Right ventricle myocardium superior (tissue), 1 donor: Measurements from ENCODE around the gene PACSIN2. TPM values are rescaled to one million over a fixed set of nuclear protein-coding genes. Genes with fewer than 3 reads are reported as not detected.

Experiments
- ATAC-seq: fragments of 200-7000 bp; cut with Tn5 transposase; one replicate; pipeline ENCODE4 v1.9.1; 2020; ENCODE audit warnings: mild to moderate bottlenecking; ENCODE audit not compliant: poor library complexity
- DNase-seq: peaks from one replicate; pipeline ENCODE4 v3.0.0-alpha.2; 2020
- intact Hi-C: fragments of 100-400 bp; cut with DNase I; formaldehyde crosslinking; loops from one replicate; pipeline ENCODE4 v1.11.2; 2022
- total RNA-seq: library from RNA; stranded (reverse); fragmentation: NEBNext Ultra II Directional; extraction: Animal tissue kit (Norgen Biotek cat#: 25700); gene quantifications from one replicate; pipeline ENCODE4 v1.2.1, GENCODE V29; 2021
- donor health status: DM: no; HTN: yes; CAD: no; lungs with severe emphysema.

PACSIN2 gene
- total RNA-seq, 1 donor from 2014 or later, result 60.2 TPM

DNA sequence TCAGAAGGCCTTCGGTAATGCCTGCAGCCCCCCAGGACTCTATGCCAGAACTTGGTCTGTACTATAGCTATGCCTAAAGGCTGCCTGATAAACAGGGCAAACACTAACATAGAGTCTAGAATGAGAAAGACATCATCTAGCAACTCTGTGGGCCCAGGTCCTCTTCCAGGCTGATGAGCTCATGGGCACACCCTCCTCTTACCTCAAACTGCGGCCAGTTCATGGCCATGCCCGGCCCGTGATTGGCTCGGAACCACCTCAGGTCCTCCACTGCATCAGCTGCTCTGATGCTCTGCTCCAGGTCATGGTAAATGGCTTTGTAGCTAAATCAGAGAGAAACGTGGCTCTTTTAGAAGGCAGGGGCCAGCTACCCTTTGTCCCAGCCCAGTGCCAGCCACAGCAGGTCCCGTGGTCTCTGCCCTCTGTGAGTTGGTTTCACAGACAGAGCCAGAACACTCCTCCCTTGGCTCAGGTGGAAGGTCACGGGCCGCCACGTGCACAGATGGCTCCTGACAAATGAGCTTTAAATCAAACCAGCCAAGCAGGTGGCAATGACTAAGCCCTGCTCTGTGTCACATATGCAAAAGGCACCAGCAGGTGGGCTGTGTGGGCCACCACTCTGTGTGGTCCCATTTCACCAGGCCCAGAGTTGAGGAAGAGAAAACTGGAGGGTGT, 132.8 kb downstream of the PACSIN2 start:
- peak; percentile 55 for DNase-seq
- intact Hi-C loops, result no loop called here
- peak; percentile 48 for ATAC-seq

- no peak for ATAC-seq
- no peak for DNase-seq
- intact Hi-C loops, result no loop called here
Measured at GRCh38 chr22:42881298-42881697, 133.7 kb downstream of the PACSIN2 start.

GRCh38 chr22:42880815-42881214, 134.1 kb downstream of the PACSIN2 start:
- DNase-seq (no peak), ATAC-seq (no peak)
- intact Hi-C loops, result no loop called here

DNA sequence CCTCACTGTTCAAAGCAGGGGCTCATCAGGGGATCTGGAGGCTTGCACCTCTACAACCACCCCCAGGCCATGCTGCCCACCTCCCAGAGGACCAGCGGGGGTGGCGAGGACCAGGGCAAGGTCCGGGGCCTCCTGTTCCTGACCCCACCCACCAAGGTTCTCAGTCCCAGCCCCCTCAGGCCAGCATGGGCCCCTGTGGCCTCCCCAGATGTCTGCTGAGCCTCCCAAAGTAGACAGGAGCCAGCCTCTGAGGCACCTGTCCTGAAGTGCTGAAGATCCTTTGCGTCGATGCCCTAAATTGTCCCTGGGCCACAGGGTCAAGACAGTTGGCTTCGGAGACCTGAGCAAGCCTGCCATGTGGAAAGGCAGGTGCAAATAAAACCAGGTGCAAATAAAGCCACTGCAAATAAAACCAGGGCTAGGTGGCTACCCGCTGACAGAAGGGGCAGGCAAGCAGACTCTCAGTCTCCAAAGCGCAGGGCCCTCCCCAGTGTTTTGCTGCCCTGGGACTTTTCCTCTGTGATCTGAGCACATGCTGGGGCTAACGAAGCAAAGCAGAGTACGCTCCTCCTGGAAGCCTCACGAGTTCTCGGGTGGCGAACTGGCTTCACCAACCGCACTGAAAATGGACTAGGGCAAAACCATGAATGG, 135.5 kb downstream of the PACSIN2 start:
- DNase-seq, result no peak
- ATAC-seq, result no peak
- intact Hi-C loops, result loop anchor here (10.0 kb wide), 1 partner anchor 215 kb away; no protein-coding TSS in a partner anchor

DNA sequence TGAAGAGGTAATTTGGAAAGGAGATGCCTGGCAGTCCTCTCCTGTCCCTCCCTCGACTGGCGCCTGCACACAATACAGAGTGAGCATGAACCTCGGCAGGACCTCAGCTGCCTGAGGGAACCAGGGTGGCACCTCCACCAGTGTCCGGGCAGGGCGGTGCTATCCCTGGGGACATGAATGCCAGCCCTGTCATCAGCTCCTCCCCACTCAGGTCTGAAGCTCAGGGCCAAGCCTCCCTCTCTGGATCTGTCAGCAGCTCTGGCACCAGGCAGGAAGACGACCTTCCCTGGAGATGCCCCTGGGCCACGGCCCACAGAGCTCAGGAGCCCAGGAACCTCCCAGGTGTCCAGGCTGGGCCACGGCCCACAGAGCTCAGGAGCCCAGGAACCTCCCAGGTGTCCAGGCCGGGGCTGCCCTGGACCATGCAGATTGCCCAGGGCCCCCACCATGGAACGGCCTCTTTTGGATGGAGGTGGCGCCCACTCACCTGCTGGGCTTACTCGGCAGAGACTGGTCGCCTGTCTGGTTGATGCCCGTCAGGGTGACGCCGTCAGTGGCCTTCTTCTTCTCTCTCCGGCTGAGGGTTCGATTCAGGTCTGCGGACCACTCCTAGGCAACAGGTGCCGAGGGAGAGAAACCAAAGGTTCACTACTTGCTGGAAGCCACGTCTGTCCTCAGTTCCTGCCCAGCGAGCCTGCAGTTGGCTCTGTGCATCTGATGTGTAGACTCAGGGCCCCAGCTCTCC, 136.2 kb downstream of the PACSIN2 start:
- peak; percentile 67 for DNase-seq
- ATAC-seq, result peak; percentile 73
- intact Hi-C loops, result loop anchor here (10.0 kb wide), 1 partner anchor 216 kb away; no protein-coding TSS in a partner anchor

GRCh38 chr22:42877597-42878340, 137.2 kb downstream of the PACSIN2 start:
- intact Hi-C loops, result loop anchor here (10.0 kb wide), 1 partner anchor 217 kb away; no protein-coding TSS in a partner anchor
- DNase-seq, result no peak
- peak; percentile 23 for ATAC-seq

- intact Hi-C loops, result loop anchor here (10.0 kb wide), 1 partner anchor 218 kb away; no protein-coding TSS in a partner anchor
- DNase-seq (no peak), ATAC-seq (no peak)
Measured at GRCh38 chr22:42877158-42877557, 137.8 kb downstream of the PACSIN2 start.

- no peak for DNase-seq
- intact Hi-C loops, result loop anchor here (10.0 kb wide), 1 partner anchor 219 kb away; no protein-coding TSS in a partner anchor
- ATAC-seq, result no peak
Measured at GRCh38 chr22:42876041-42876440, 138.9 kb downstream of the PACSIN2 start.

DNA sequence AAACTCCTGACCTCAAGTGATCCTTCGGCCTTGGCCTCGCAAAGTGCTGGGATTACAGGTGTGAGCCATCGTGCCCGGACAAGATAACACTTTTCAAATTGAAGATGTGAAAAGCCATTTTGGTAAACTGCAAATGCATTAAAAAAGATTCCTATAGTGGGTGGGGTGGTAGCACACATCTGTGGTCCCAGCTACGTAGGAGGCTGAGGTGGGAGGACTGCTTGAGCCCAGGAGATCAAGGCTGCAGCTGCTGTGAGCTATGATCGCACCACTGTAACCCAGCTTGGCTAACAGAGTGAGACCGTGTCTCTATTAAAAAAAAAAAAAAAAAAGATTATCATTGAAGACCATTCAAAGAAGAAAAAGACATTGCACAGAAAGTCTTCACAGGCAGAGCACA, 140.9 kb downstream of the PACSIN2 start:
- ATAC-seq (no peak), DNase-seq (no peak)
- intact Hi-C loops, result loop anchor here (10.0 kb wide), 1 partner anchor 221 kb away; no protein-coding TSS in a partner anchor

- no peak for ATAC-seq
- DNase-seq, result no peak
- intact Hi-C loops, result loop anchor here (10.0 kb wide), 1 partner anchor 221 kb away; no protein-coding TSS in a partner anchor
Measured at GRCh38 chr22:42873356-42873755, 141.6 kb downstream of the PACSIN2 start.

GRCh38 chr22:42872821-42873220, 142.1 kb downstream of the PACSIN2 start:
- intact Hi-C loops, result loop anchor here (10.0 kb wide), 1 partner anchor 222 kb away; no protein-coding TSS in a partner anchor
- no peak for ATAC-seq
- DNase-seq, result no peak

- intact Hi-C loops, result loop anchor here (10.0 kb wide), 1 partner anchor 223 kb away; no protein-coding TSS in a partner anchor
- DNase-seq, result no peak
- ATAC-seq, result no peak
Measured at GRCh38 chr22:42871146-42872050, 143.6 kb downstream of the PACSIN2 start.

- intact Hi-C loops, result loop anchor here (10.0 kb wide), 2 partner anchors 165 to 225 kb away; no protein-coding TSS in a partner anchor
- no peak for ATAC-seq
- no peak for DNase-seq
Measured at GRCh38 chr22:42869888-42870480, 145.0 kb downstream of the PACSIN2 start.

- intact Hi-C loops, result loop anchor here (10.0 kb wide), 1 partner anchor 165 kb away; no protein-coding TSS in a partner anchor
- no peak for ATAC-seq
- no peak for DNase-seq
Measured at GRCh38 chr22:42869463-42869862, 145.5 kb downstream of the PACSIN2 start.

GRCh38 chr22:42868751-42869251, 146.1 kb downstream of the PACSIN2 start:
- DNase-seq, result peak; percentile 74
- intact Hi-C loops, result loop anchor here (10.0 kb wide), 1 partner anchor 166 kb away; no protein-coding TSS in a partner anchor
- ATAC-seq, result peak; percentile 78

DNA sequence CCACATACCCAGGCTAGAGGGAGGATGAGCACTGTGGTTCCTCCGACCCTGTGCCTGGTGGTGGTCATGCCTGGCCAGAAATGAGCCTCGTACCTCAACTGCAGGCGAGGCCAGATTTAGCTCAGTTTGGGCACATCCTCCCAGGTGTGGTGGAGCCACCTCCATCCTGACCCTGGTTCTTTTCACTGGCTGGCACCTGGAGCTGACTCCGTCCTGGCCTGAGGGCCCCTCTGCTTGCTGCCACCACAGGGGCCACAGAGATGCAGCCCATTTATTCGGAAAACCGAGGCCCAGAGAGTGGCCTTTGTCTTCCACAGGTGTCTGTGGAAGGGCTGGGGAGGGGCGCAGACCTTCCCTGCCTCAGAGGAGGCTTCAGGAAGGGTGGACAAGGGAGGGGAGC, 148.8 kb downstream of the PACSIN2 start:
- intact Hi-C loops, result loop anchor here (10.0 kb wide), 1 partner anchor 169 kb away; no protein-coding TSS in a partner anchor
- ATAC-seq (no peak), DNase-seq (no peak)

DNA sequence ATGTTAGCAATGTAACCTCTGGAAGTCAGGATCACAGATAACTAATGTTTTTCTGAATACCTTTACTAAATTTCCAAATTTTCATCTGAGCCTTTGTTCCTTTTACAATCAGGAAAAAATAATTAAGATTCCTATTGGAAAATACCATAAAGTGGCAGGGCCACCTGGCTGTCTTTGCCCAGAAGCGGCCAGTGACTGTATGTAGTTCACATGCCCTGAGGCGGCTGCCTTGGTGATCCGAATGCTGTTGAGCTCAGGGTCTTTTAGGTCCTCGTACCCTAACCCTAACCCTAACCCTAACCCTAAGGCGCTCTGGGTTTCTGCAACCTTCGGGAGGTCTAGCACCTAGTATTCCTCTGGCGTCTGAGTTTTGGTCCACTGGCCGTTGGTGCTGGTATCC, 149.4 kb downstream of the PACSIN2 start:
- no peak for DNase-seq

More for the DNA sequence above, 149.4 kb downstream of the PACSIN2 start:
- intact Hi-C loops, result loop anchor here (10.0 kb wide), 1 partner anchor 169 kb away; no protein-coding TSS in a partner anchor
- ATAC-seq, result no peak
